T-helper 1 cell treated with Interleukin-12 subunit alpha and Interleukin-12 subunit beta and Interleukin-4 antibody, amounts not matched to agents 30 ng/mL and 1 ng/mL, for 36 hours (primary cell): Measurements from ENCODE around the gene PF4V1. TPM values are rescaled to one million over a fixed set of nuclear protein-coding genes. Genes with fewer than 3 reads are reported as not detected.

Source experiments
- intact Hi-C: fragments of 100-400 bp; cut with micrococcal nuclease; formaldehyde crosslinking; loops from one replicate; pipeline ENCODE4 v1.15.1; 2024
- total RNA-seq: library from RNA; stranded (reverse); gene quantifications from 2 replicates; pipeline ENCODE4 v1.2.3, GENCODE V29; 2022

PF4V1 gene
- total RNA-seq, 1 donor from 2014 or later = not detected

DNA sequence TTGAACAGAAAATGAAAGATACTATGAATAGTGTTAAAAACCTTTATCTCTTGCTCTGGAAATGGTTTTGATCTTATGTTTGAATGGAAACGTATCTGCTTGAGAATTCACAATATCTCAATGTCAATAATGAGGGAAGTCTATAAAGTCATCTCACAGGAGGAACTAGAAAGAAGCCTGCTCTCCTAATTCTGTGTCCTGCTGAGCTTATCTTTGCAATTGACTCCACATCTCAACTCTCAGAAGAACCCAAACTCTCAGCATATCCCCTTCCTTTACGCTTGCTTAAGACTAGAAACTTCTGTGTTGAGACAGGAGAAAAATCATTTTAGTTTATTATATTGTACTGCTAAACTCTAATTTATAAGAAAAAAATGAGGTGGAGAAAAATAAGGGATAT, 8.3 kb upstream of the PF4V1 start:
- intact Hi-C loops = no loop called here

DNA sequence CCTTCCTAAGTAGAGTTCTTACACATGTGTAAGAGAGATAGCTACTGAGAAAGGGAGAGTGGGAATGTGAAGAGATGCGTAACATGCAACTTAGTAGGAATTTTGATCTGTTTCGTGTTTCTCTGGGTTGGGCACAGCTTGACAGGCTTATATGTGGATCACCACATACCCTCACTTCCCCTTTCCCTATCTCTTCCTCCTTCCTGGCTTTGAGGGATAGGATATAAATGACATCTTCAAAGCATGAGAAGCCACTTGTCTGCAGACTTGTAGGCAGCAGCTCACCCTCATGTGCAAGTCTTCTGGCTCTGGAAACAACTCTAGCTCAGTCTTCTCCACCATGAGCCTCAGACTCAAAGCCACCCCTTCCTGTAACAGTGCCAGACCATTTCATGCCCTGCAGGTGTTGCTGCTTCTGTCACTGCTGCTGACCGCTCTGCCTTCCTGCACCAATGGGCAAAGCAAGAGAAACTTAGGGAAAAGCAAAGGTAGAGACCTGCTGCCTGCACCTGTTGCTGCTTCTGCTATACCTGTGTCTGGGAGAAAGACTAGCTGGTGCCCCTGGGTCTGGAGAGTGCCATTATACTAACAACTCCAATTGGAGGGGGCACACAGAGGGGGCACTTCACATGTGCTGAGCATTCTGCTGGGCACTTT, 5.4 kb upstream of the PF4V1 start:
- intact Hi-C loops = no loop called here

DNA sequence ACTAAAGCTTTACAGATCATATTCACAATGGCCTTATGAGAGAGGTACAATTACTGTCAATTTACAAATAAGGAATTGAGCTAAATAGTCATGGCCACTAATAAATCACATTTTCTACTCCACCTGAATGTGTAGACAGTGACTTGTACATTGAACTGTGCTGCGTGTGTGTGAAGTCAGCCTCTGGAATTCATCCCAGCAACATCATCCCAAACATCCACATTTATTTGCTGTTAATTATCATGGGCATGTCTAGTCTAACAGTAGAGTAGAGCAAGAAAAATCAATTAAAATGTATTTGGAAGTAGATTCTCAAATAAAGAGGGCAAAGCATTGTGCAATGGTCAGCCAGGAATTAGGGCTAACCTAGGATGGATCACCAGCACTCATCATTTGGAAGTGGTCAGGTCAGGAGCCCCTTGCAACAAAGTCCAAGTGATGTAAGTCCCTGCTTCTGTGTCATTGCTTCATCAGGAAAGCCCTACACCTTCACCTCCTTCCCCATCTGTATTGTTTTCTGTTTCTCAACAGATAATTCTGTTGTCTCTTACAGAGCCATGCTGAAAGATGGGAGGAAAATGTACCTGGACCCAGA, 4.8 kb upstream of the PF4V1 start:
- intact Hi-C loops = no loop called here

DNA sequence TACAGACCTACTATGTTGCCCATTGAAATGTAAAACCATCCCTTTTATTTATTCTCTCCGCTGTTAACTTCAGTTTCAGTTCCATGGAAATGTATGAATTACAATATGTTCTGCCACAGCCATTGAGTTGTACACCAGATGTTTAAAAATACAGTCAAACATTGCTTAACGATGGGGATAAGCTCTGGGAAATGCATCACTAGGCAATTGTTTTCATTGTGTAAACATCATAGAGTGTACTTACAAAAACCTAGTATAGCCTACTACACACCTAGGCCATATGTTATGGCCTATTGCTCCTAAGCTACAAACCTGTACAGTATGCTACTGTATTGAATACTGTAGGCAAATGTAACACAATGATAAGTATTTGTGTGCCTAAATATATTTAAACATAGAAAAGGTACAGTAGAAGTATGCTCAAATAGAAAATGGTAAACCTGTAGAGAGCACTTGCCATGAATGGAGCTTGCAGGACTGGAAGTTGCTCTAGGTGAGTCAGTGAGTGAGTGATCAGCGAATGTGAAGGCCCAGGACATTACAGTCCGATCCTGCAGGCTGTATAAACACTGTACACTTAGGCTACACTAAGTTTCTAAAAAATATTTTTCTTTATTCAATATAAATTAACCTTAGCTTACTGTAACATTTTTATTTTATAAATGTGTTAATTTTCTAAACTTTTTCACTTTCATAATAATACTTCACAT, 2.7 kb upstream of the PF4V1 start:
- intact Hi-C loops = no loop called here

DNA sequence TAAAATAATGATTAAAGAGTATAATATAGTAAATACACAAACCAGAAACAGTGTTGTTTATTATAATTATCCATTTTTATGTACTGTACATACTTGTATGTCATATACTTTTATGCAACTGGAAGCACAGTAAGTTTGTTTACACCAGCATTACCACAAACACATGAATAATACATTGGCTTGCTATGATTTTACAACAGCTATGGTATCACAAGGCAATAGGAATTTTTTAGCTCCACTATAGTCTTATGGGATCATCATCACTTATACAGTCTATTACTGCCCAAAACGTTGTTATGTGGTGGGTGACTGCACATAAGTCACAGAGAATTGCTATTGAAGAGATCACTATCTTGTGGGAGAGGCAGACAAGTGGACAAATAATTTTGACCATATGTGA, 1.8 kb upstream of the PF4V1 start:
- intact Hi-C loops = no loop called here

DNA sequence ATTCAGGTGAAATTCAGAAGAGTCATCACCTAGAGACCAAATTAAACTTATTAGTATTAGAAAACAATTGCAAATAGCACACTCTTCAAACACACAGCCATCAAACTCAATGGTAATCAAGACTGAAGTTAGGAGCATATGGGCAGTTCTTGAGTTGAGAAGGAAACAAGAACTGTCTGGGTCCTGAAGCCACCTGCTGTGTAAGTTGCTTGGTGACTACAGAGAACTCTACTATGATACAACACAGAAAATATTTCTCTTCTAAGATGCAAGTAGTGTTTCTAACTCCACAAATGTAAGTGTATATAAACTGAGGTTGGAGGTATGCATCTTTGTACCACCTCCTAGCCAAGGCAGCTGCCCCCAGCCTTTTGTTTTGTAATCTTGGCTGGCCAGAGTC, 325 bp upstream of the PF4V1 start:
- intact Hi-C loops = no loop called here

DNA sequence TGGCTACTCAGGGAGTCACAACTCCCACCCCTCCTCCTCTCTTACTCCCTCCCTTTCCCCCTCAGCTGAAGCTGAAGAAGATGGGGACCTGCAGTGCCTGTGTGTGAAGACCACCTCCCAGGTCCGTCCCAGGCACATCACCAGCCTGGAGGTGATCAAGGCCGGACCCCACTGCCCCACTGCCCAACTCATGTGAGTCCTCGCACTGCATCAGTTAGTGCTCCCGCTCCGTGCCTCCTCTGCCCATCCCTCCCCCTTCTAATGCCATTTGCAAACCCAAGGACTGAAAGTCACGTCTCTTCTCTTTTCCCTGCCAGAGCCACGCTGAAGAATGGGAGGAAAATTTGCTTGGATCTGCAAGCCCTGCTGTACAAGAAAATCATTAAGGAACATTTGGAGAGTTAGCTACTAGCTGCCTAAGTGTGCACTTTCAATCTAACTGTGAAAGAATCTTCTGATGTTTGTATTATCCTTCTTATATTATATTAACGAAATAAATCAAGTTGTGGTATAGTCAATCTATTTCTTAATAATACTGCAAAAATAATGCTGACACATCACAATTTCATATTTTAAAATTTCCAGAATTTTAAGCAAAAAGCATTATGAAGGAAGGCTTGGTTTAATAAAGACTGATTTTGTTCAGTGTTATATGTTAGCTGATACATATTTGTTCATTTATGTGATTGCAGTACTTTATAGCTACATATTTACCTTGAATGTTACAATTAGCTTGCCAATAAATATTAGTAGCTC, 800 bp downstream of the PF4V1 start:
- intact Hi-C loops = no loop called here

DNA sequence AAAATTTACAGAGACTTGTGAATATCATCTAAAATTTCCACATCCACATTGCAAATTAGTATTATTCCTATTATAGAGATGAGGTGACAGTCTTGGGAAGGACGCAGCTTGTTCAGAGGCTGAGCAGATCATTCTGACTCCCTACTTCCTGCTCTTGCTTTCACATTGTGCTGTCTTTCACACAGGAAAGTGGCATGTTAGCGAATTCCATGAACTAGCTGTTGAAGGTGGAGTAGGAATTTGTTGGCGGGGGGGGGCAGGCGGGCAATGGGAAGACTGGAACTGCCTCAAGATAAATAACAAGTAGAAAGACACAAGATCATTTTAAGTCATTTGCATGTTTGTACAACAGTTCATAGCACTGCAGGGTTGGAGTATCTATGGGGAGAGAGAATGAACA, 2.3 kb downstream of the PF4V1 start:
- intact Hi-C loops = no loop called here

DNA sequence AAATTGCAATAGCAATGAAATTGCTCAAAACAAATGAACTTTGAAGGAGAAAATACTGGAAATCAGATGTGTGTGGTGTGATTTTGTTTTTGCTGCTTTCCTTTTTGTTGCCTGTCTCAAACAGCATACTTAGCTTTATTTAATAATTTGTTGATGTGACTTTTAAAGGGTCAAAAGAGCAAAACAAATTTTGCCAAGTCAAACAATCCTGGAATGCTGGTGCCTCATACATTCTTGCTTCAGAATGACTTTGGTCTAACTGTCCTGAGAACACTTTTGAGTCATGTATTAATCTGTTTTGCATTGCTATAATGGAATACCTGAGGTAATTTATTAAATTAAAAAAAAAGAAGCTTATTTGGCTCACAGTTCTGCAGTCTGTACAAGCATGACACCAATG, 3.4 kb downstream of the PF4V1 start:
- intact Hi-C loops = no loop called here

DNA sequence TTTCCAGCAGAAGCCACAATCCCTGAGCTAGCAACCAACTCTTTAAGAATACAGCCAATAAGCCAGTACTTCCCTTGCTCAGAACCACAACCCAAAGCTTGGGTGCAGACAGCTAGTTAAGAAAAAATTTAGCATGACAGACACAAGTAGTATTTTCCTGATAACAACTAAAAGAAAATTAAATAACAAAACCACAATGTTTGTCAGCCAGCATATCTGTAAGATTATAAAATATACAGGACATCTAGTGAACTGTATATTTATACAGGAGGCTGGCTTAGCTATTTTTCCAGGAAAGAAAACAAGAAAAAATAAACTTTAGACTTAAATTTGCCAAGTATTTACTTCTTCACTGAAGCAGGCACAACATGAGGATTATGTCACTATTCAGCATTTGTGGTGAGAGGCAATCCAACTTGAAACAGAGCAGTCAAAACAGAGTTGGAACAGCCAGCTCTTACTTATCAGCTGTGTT, 6.6 kb downstream of the PF4V1 start:
- intact Hi-C loops = no loop called here

DNA sequence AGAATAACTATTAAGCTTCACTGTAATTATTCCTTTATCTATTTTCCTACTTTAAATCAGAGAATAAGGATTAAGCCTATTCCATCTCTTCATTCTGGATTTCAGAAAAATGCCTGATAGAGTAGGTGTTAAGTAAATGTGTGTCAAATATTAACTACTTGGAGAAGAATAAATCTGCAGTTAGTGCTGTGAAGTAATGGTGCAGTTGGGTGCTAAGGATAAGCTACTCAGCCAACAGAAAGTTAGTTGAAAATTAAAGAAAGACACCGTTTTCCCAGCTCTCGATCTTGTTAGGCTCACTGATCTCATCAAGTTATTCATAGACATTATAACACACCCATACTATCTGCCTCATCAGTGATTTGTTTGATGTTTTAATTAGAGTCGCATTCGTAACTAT, 7.1 kb downstream of the PF4V1 start:
- intact Hi-C loops = no loop called here

DNA sequence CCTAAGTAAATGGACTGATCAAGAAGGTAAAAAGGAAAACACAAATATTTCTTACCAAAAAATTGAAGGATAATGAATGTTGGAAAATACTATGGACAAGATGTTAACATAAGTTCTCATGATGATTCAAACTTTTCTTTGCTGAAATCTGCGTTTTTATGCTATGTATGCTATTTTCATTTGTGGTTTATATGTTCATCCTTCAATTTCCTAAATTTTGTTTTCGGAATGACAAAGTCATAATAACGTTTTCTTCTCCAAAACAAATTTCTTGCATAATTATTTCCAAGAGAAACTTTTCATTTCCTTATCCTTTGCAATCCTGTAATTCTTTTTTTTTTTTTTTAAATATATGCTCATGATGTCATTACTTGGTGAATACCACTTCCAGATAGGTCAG, 7.8 kb downstream of the PF4V1 start:
- intact Hi-C loops = no loop called here

DNA sequence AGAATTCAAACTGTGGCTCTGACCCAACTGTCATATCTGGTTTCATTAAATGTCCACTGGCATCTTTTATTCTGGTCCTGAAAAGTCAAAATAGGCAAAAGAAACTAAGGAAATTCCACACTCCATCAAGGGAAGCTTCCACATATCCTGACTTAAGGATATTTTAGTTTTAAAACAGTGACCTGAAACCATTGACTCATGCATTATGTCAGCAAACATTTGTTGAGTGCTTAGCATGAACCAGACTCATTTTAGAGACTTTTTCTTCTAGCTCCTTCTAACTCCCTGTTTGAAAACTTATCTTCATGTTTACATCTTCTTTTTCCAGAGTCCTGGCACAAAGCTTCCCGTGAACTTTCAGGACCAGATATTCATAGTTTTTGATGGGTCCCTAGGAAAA, 9.2 kb downstream of the PF4V1 start:
- intact Hi-C loops = no loop called here

DNA sequence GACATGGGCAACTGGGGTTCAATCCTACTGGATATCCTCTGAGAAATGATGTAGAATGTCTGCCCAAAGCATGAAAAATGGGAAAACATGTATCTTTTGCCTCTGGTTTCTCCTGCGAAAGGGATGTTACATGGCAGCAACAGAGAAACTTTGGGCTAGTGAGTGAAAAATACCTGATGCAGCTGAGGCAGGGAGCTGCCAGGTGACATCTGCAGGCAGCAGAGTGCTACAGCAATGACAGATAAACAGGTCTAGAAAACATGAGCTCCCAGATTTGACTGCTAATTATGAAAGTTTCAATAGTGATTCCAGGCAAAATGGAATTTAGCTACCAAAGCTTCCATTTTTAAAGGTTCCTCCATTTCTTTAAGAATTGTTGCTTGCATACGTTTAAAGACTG, 11.3 kb downstream of the PF4V1 start:
- intact Hi-C loops = loop anchor here (1.0 to 2.0 kb wide), 2 partner anchors 136 to 202 kb away; no protein-coding TSS in a partner anchor

DNA sequence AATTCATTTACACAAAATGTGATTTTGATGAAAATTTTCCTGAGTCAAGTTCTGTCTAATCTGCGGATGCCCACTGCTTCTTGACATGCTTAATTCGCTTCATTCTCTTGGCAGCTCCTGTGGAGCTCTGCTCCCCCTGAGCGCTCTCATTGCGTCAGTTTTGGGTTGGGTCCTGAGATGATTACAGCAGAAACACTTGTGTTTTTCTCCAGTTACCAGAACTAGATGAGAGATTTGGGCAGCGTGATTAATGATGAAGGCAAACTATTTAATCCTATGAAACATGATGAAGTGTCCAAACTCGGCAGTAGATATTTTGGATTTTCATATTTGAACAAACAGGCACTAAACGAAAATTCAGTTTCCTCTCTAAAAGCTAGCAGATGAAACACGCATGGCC, 11.9 kb downstream of the PF4V1 start:
- intact Hi-C loops = loop anchor here (1.0 to 2.0 kb wide), 2 partner anchors 136 to 203 kb away; no protein-coding TSS in a partner anchor

DNA sequence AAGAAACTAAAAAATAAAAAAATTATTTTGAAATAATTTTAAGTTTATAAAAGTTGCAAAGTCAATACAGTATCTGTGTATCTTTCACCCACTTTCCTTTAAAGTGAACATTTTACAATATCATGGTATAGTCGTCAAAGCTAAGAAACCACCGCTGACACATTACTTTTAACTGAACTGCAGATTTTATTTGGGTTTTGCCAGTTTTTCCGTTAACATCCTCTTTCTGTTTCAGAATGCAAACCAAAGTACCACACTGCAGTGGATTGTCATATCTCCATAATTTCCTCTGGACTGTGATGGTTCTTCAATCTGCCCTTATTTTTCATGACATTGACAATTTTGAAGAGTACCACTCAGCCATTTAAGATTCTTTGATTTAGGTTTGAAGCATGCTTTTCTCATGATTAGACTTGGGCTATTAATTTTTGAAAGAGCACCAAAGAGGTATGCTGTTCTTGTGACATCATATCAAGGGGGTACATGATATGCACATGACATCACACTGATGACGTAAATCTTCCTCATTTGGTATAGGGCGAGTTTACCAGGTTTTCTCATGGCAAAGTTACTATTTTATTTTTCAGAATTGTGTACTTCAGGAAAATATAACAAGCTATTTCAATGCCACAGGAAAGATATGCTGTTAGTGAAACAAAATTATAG, 12.5 kb downstream of the PF4V1 start:
- intact Hi-C loops = loop anchor here (2.0 kb wide), 1 partner anchor 137 kb away; no protein-coding TSS in a partner anchor

DNA sequence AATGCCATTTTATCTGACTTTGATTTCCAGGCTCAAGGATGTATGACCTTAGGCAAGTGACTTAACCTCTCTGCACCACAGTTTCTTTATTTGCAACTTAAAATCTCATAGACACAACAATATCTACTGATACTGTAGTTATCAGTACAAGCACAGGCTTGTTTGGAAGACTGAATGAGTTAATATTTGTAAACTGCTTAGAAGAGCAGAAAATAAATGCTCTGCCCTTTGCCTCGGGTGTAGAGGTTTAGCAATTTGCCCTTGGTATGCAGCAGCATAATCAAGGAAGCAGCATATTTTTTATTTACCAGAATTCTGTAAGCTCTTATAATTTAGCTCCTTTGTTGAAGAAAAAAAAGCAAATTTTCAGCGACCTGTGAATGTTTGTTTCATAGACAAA, 13.2 kb downstream of the PF4V1 start:
- intact Hi-C loops = no loop called here

DNA sequence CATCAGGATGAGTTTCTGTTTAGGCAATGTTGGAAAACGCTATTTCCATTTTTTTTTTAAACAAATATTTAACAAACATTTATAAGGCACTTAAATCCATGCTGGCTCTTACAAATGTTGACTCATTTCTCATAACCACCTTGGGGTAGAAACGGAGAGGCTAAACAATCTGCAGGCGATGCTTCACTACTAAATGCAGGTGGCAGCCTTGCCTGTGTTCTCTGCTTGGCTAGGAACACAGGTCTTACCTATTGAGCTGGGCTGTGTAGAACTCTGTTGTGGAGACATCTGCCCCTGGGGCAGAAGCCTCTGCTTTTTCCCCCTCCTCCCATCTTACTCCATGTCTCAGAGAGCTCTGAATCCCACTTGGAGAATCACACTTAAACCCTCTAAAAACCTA, 14.7 kb downstream of the PF4V1 start:
- intact Hi-C loops = no loop called here

DNA sequence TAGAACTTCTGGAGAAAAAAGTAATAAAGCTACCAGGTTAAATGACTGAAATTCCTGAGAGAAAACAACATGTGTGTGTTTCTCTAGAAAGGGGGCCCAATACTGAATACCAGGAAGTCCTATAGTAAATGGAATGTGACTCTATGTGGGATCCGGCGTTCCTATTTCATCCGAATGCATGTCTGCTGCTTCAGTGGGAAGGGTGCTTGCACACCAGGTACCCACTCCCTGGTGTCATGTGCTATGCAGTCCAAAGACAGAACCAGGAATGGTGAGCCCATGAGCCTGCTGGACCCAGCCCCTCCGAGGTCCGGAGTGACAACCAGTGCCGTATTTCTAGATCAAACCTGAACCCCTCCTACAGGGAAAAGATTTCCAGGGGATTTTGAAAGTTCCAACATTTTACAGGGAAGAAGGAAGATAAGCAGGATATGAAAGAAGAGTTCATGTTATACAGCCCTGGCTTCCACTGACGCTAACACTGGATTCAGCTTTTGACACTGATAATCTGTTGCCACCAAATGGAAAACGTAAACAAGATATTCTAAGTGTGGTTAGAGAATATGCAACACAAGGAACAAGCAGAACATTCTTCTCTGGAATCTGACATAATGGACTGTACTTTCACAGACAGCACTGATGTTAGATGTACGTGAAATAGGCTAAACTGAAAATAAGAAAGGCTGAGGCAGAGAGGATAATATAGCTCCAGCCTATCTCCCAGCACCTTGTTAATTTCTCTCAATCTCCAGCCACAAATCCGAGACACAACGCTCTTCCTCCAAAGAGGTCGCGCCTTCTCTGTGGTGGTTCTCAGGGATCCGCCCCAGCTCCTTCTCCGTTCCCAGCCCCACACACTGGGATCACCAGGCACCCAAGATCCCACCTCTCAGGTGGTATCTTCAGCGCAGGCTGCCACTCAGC, 15.4 kb downstream of the PF4V1 start:
- intact Hi-C loops = no loop called here
